Measurements from ENCODE around the gene LRRC52.

Gene LRRC52

GRCh38 chr1:165544996-165545395, 1.2 kb downstream of the LRRC52 start:
- H3K4me3 ChIP-seq (ENCODE audit: control insufficient read depth, low read depth, low read length) = no peak overlapping the region
- no peak for DNase-seq (ENCODE audit: low read depth)
- TF ChIP-seq CTCF (IDR thresholded peaks at IDR 0.05; ENCODE audit: control insufficient read depth, insufficient read depth, low read depth, low read length, missing control alignments) = no peak

DNA sequence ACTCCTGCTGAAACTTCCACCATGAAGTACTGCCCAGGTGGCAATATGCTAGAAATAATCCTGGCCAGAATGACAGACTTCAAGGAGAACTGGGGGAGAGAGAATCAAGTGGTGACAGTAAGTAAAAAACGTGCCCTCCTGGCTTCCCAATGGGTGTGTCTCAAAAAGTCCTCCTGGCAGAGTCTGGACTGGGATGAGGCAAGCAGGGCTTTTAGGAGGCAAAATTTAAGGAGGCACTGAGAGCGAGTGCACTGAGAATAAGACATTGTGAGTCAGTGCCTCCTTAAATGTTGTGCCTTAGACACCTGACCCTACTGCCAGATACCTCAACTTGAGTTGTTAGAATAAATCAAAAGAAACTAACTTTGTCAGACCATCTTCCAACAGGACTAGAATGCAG, 2.2 kb downstream of the LRRC52 start:
- no peak overlapping the region for H3K4me3 ChIP-seq (ENCODE audit: control insufficient read depth, low read depth, low read length)
- no peak for TF ChIP-seq CTCF (IDR thresholded peaks at IDR 0.05; ENCODE audit: control insufficient read depth, insufficient read depth, low read depth, low read length, missing control alignments)
- no peak for DNase-seq (ENCODE audit: low read depth)

DNA sequence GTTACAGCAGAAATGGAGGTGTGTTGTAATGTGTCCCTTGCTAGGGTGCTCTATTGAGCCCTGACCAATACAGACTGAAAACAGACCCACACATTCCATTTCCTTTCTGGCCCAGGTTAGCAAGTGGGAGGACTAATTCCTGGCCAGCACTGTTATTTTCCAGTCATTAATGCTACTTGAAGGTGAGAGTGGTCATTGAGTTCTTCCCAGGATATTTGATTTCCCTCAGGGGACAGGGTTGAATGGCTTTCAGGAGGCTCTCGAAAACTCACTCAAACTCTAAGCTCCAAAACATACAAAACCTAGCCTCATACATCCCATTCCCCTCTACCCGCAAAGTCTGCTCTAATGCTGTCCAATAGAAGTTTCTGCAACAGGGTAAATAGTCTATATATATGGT, 6.2 kb downstream of the LRRC52 start:
- TF ChIP-seq CTCF (IDR thresholded peaks at IDR 0.05; ENCODE audit: control insufficient read depth, insufficient read depth, low read depth, low read length, missing control alignments) = no peak
- no peak for DNase-seq (ENCODE audit: low read depth)
- H3K4me3 ChIP-seq (ENCODE audit: control insufficient read depth, low read depth, low read length) = no peak overlapping the region

GRCh38 chr1:165551469-165551868, 7.7 kb downstream of the LRRC52 start:
- DNase-seq (ENCODE audit: low read depth) = no peak
- TF ChIP-seq CTCF (IDR thresholded peaks at IDR 0.05; ENCODE audit: control insufficient read depth, insufficient read depth, low read depth, low read length, missing control alignments) = no peak
- H3K4me3 ChIP-seq (ENCODE audit: control insufficient read depth, low read depth, low read length) = no peak overlapping the region

DNA sequence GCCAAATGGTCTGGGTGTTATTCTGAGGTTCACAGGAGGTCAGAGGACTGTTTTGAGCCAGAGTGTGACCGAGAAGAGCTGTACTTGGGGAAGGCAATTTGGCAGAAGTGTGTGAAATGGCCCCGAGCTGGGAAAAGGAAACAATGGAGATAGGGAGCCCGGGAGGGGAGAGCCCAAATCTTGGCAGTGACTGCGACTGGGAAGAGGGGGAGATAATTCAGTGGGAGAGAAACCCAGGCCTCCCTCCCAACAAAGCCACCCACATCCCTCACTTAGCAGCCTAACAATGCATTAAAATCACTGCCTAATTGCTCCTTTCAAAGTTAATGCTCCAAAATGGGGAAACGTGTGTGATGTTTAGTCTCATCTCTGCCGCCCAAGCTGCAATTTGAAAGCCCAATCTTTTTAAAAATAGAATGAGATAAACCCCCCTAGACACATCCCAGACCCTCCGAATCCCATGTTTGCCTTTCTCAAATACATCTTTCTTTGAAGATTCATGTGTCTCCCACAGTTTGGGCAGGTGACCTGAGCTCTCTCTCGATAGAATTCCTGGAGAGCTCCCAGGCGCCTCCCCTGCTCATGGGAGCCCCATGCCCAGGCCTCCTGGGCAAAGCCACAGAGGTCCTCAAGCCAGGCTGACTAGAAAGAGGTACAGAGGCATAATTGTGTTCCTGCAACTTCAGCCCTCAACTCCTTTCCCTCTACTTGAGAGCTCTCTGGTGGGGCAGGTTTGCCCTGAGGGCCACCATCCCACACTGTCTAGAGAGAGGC, 17.3 kb downstream of the LRRC52 start:
- no peak overlapping the region for H3K4me3 ChIP-seq (ENCODE audit: control insufficient read depth, low read depth, low read length)
- no peak for TF ChIP-seq CTCF (IDR thresholded peaks at IDR 0.05; ENCODE audit: control insufficient read depth, insufficient read depth, low read depth, low read length, missing control alignments)
- DNase-seq (ENCODE audit: low read depth) = no peak

DNA sequence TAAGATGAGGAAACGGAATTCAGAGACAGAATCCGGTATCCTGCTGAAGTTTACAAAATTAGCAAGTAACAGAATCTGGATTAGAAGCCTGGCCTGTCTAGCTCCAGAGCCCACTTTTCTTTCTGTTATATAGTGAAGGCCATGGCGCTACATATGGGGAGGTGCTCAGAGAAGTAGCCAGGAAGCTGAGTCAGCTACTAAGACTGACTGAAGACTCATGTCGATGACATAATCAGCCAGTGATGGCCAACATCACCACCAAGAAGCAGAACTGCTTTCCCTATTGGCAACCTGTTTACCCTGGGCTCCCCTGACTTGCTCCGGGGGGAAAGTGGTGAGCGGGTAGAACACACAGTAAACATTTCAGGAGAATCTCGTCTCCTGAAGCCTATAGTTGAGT, 18.8 kb downstream of the LRRC52 start:
- DNase-seq (ENCODE audit: low read depth) = no peak
- TF ChIP-seq CTCF (IDR thresholded peaks at IDR 0.05; ENCODE audit: control insufficient read depth, insufficient read depth, low read depth, low read length, missing control alignments) = no peak
- no peak overlapping the region for H3K4me3 ChIP-seq (ENCODE audit: control insufficient read depth, low read depth, low read length)
